HG03025 (cell line): Measurements from ENCODE around the gene SUSD6.
"Not testable (repeated sequence)": the region's sequence is repeated elsewhere in the genome, so short reads cannot be mapped to it uniquely, and the experiment has no call there.

Experiments used
- ATAC-seq: cut with Tn5 transposase; IDR thresholded peaks from one replicate; pipeline ENCODE4 v1.9.1; 2021; ENCODE audit warnings: mild to moderate bottlenecking, moderate library complexity; ENCODE audit not compliant: unreplicated experiment, low FRiP score

The SUSD6 gene

GRCh38 chr14:69619012-69619411 lies 7.6 kb downstream of the SUSD6 start:
- ATAC-seq = no peak

- no peak for ATAC-seq
Measured at GRCh38 chr14:69620211-69620611, 8.8 kb downstream of the SUSD6 start.

DNA sequence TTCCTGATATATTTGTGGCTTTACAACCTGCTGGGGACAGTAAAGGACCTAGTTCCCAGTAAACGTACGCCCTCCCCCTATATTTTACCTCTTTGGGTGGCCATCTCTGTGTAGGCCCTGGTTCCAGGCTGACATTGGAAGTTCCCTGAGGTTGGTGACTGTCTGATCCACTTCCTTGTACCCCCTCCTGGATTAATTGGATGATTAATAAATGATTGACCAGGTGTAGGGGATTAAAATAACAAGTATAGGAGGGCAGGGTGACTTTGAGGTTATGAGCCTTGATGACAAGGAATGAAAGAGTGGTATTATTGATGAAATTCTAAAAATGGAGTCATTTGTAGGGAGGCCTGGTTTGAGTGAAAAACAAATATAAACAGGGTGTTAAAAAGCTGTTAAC lies 9.6 kb downstream of the SUSD6 start:
- ATAC-seq = no peak

DNA sequence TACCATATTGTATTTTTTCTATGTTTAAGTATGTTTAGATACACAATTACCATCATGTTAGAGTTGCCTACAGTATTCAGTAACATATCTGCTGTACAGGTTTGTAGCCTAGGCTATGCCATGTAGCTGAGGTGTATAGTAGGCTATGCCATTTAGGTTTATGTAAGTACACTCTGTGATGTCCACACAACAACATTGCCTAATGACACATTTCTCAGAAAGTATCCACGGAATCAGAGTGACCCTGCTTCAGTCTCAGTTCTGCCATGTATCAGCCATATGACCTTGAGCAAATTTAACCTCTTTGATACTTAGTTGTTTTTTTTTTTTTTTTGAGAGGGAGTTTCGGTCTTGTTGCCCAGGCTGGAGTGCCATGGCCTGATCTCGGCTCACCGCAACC lies 12.7 kb downstream of the SUSD6 start:
- ATAC-seq = no peak

GRCh38 chr14:69625299-69626131 lies 14.1 kb downstream of the SUSD6 start:
- ATAC-seq = peak; percentile 83

GRCh38 chr14:69626132-69626500 lies 14.7 kb downstream of the SUSD6 start:
- ATAC-seq = no peak

DNA sequence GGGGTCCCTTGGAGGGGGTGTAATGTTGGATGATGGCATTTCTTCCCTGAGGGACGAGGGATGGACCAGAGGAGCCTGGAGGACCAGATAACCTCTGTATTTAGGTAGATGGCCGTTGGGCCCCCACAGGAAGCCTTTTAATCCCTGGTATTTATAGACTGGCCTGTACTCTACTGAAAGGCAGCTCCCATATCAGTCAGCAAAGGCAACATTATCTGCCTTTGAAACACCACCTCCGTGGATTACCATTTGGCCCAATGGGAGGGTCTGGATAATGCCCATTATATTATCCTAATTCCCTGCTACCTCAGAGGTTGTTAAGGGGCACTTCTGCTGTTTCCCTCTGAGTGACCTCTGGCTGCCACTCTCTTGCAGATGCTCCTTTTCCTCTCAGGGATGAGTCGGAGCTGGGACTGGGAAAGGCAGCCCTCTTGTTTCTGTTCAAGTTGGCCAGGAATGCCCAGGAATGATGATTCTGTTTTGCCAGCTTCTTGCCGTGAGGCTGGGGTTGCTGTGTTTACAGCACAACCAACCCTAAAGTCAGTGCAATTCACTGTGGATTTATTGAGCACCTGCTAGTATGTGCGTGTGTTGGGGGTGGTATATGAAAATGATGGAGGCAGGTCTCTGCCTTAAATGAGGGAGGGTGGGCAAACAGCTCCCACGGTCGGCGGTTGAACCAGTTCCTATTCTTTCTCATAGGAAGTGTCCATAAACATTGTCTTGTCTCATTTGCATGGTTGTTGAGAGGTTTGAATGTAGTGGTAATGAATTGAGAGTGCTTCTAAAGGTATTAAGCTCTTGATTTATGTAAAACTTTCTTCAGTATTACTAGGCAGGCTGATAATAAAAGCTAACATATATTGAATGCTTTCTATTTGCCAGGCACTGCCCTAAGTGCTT lies 18.1 kb downstream of the SUSD6 start:
- no peak for ATAC-seq

DNA sequence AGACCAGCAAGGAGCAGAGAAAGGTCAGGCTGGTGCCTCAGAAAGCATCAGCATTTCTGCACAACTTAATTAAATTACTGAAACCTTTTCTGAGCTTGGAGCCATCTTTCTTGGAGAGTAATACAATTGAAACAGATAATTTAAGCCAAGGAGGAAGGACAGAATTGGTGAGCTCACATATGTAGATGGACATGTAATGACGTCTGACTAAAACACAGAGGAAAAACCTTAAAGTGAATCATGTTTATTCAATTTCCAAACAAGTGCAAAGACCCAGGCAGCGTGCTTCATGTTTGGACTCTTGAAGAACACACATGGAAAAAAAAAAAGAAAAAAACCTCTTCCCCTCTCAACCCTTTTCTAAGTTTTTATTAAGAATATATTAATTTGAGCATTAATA lies 19.0 kb downstream of the SUSD6 start:
- ATAC-seq = no peak

- ATAC-seq = no peak
Measured at GRCh38 chr14:69631509-69631908, 20.1 kb downstream of the SUSD6 start.

GRCh38 chr14:69632164-69632563 lies 20.8 kb downstream of the SUSD6 start:
- no peak for ATAC-seq

DNA sequence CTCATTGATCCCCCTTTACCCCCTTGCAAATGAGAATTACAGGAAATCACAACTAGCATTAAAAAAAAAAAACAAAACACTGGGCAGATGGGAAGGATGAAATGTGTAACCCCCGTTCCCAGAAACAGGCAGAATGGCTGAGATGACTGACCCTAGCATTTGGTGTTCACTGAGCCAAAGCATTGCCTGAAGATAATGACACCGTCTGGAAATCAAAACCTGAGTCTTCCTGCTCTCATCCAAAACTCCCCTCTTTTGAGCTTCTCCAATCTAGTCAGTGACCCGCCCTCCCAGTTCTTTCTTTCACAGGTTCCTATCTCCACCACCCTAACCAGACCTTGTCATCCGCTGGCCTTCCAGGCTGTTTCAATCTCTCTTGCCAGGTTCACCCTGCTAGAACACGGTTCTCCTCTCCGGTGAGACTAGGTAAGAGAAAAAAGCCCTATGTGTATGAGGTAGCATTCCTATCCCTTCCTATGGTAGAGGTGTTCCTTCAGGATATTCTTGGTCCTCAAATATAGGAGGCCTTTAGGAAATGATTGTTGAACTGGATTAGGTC lies 21.3 kb downstream of the SUSD6 start:
- no peak for ATAC-seq

- no peak for ATAC-seq
Measured at GRCh38 chr14:69633238-69633637, 21.8 kb downstream of the SUSD6 start.

- ATAC-seq = no peak
Measured at GRCh38 chr14:69635981-69636639, 24.7 kb downstream of the SUSD6 start.

- no peak for ATAC-seq
Measured at GRCh38 chr14:69636718-69637480, 25.5 kb downstream of the SUSD6 start.

- no peak for ATAC-seq
Measured at GRCh38 chr14:69637503-69638031, 26.2 kb downstream of the SUSD6 start.

- no peak for ATAC-seq
Measured at GRCh38 chr14:69640931-69641330, 29.5 kb downstream of the SUSD6 start.

DNA sequence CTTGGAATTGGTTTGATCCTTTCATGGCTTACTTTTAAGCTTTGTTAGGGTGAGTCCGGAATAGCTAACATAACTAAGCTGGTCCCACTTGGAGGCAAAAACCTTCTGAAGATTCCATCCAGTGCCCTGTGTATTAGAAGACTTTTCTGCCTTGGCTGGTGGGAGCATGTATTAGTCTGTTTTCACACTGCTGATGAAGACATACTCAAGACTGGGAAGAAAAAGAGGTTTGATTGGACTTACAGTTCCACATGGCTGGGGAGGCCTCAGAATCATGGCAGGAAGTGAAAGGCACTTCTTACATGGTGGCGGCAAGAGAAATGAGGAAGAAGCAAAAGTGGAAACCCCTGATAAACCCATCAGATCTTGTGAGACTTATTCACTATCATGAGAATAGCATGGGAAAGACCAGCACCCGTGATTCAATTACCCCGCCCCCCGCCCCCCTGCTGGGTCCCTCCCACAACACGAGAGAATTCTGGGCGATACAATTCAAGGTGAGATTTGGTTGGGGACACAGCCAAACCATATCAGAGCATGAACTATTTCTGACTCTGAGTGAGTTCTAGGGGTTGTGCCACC lies 30.9 kb downstream of the SUSD6 start:
- ATAC-seq = not testable (repeated sequence)

GRCh38 chr14:69643430-69644200 lies 32.2 kb downstream of the SUSD6 start:
- ATAC-seq = no peak

DNA sequence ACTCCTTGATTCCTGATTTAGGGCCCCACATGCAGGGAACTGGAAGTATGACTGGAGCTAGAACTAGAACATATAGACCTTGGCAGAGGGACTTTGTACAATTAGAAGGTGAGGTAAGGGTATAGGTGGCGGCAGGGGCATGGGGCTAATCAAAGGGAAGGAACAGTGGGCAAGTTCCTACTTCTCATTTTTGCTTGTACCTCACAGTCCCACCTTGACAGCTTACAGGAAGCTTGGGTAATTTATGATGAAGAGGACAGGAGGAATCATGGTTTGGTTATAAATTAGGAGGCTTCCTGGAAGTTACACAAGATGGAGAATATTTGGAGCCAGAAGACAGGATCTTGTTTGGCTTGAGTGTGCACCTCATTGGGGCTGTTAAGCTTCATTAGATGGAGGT lies 33.4 kb downstream of the SUSD6 start:
- no peak for ATAC-seq
